Measurements from ENCODE around the gene STPG3.
"Not testable (repeated sequence)": the region's sequence is repeated elsewhere in the genome, so short reads cannot be mapped to it uniquely, and the experiment has no call there.

STPG3 gene

GRCh38 chr9:137241490-137242268, 9.4 kb upstream of the STPG3 start:
- no peak for TF ChIP-seq CTCF (conservative IDR thresholded peaks at IDR 0.05; ENCODE audit: low read length)
- peak overlapping the region; percentile 76 for H3K4me3 ChIP-seq (ENCODE audit: low read length)
- DNase-seq (ENCODE audit: low read depth) = peak; percentile 42

- TF ChIP-seq CTCF (conservative IDR thresholded peaks at IDR 0.05; ENCODE audit: low read length) = no peak
- no peak for DNase-seq (ENCODE audit: low read depth)
- H3K4me3 ChIP-seq (ENCODE audit: low read length) = peak overlapping the region; percentile 76
These were observed 8.6 kb upstream of the STPG3 start for GRCh38 chr9:137242269-137243203.

GRCh38 chr9:137243266-137243625, 7.8 kb upstream of the STPG3 start:
- DNase-seq (ENCODE audit: low read depth) = not testable (repeated sequence)
- H3K4me3 ChIP-seq (ENCODE audit: low read length) = peak overlapping the region; percentile 7; the same call in 1 of the 2 replicates

GRCh38 chr9:137243626-137244485, 7.2 kb upstream of the STPG3 start:
- DNase-seq (ENCODE audit: low read depth) = no peak
- TF ChIP-seq CTCF (conservative IDR thresholded peaks at IDR 0.05; ENCODE audit: low read length) = no peak; the same call in 1 of the 2 replicates
- H3K4me3 ChIP-seq (ENCODE audit: low read length) = peak overlapping the region; percentile 7; the same call in 1 of the 2 replicates

GRCh38 chr9:137244486-137245449, 6.3 kb upstream of the STPG3 start:
- no peak for DNase-seq (ENCODE audit: low read depth)
- no peak overlapping the region for H3K4me3 ChIP-seq (ENCODE audit: low read length)
- no peak; the same call in 1 of the 2 replicates for TF ChIP-seq CTCF (conservative IDR thresholded peaks at IDR 0.05; ENCODE audit: low read length)

GRCh38 chr9:137245450-137246421, 5.3 kb upstream of the STPG3 start:
- H3K4me3 ChIP-seq (ENCODE audit: low read length) = no peak overlapping the region
- DNase-seq (ENCODE audit: low read depth) = no peak
- TF ChIP-seq CTCF (conservative IDR thresholded peaks at IDR 0.05; ENCODE audit: low read length) = no peak

All from AG10803 (cell line).